Body of pancreas (tissue), 4 donors: ENCODE measurements around the gene PACS2. TPM values are rescaled to one million over a fixed set of nuclear protein-coding genes. Genes with fewer than 3 reads are reported as not detected.

Experiments
- ATAC-seq: fragments of 150-250 bp; one replicate; pipeline ENCODE4 v1.9.1; 2016
- DNase-seq, 4 donors: peaks; one replicate each; pipeline ENCODE4 v3.0.0-alpha.2; 2019
- H3K27ac ChIP-seq, 4 donors: fragments of 200-600 bp; sonication (generic); 1 replicate in 3 of 4; 2 replicates in 1 of 4; pipeline versions ENCODE4 v1.5.1 to v1.6.1; 2016 to 2019; ENCODE audit warnings: mild to moderate bottlenecking in 1 of 4, mixed read lengths in 1 of 4, moderate library complexity in 1 of 4
- H3K27me3 ChIP-seq, 2 donors: fragments of 200-600 bp; sonication (generic); one replicate each; pipeline ENCODE4 v1.6.0; 2016; ENCODE audit warnings: mild to moderate bottlenecking in 1 of 2
- H3K36me3 ChIP-seq, 2 donors: fragments of 200-600 bp; sonication (generic); replicated peaks in 1 of 2; 2 replicates each; pipeline ENCODE4 v1.5.1; 2016; ENCODE audit warnings: low read depth in 2 of 2; ENCODE audit not compliant: insufficient read depth in 1 of 2
- H3K4me1 ChIP-seq: fragments of 200-600 bp; sonication (generic); one replicate; pipeline ENCODE4 v1.6.0; 2016
- H3K4me3 ChIP-seq, 2 donors: fragments of 200-600 bp; sonication (generic); 1 replicate in 1 of 2; 2 replicates in 1 of 2; pipeline ENCODE4 v1.5.1; 2016 to 2019
- H3K9me3 ChIP-seq, 3 donors: fragments of 200-600 bp; sonication (generic); 1 replicate in 2 of 3; 2 replicates in 1 of 3; pipeline ENCODE4 v1.5.1; 2016
- CTCF ChIP-seq, 7 experiments: fragments of 450-650 bp in 4 of 7; fragments of 200-600 bp in 3 of 7; sonication (generic) in 3 of 7; IDR thresholded peaks; one replicate each; pipeline ENCODE4 v1.5.1; 2016 to 2019; ENCODE audit warnings: antibody characterized with exemption in 7 of 7
- POLR2A ChIP-seq, 3 donors: fragments of 450-650 bp; IDR thresholded peaks; one replicate each; pipeline ENCODE4 v1.6.1; 2016; ENCODE audit warnings: antibody characterized with exemption in 3 of 3, mild to moderate bottlenecking in 2 of 3
- WGBS, 2 donors: methylation state at CpG; one replicate each; pipeline ENCODE4 v1.1.5; 2017; 5-methylcytosine and 5-hydroxymethylcytosine counted together
- intact Hi-C: fragments of 100-400 bp; cut with DNase I; formaldehyde crosslinking; loops from one replicate; pipeline ENCODE4 v1.15.1; 2023
- total RNA-seq, 2 donors: library from RNA; depleted of rRNA; stranded (reverse); fragments of >200 nt; gene quantifications; one replicate each; pipeline ENCODE4 v1.1.0, GENCODE V29; 2016

The PACS2 gene
- total RNA-seq, 2 donors from 2014 or later = 56.6 to 102 TPM

- DNase-seq = no peak
- no peak for ATAC-seq
- no peaks in the 10 kb centered on the region for H3K27me3 ChIP-seq
- peaks cover 39% of the 10 kb centered on the region for H3K4me1 ChIP-seq
- H3K4me3 ChIP-seq = no peak overlapping the region
- TF ChIP-seq CTCF (IDR thresholded peaks at IDR 0.05) (no peak), POLR2A (IDR thresholded peaks at IDR 0.05) (no peak)
- H3K9me3 ChIP-seq = no peaks in the 10 kb centered on the region
- WGBS, 2 donors = 92 to 100% methylated on average over 1 to 3 of the region's 3 CpGs
- H3K27ac ChIP-seq = no peak overlapping the region
- intact Hi-C loops = no loop called here
- no peaks in the 10 kb centered on the region for H3K36me3 ChIP-seq
These were observed 103.2 kb downstream of the PACS2 start for GRCh38 chr14:105417690-105418121.

- Histone ChIP-seq H3K4me3 (no peak overlapping the region), H3K27ac (peak overlapping the region in 2 of 4 donors; percentile 63 to 76), H3K9me3 (no peaks in the 10 kb centered on the region), H3K27me3 (no peaks in the 10 kb centered on the region), H3K36me3 (no peaks in the 10 kb centered on the region), H3K4me1 (peaks cover 40% of the 10 kb centered on the region)
- intact Hi-C loops = no loop called here
- DNase-seq (peak in 1 of 4 donors; percentile 29), ATAC-seq (no peak)
- 62 to 72% methylated on average over 14 to 19 of the region's 19 CpGs for WGBS, 2 donors
- TF ChIP-seq POLR2A (IDR thresholded peaks at IDR 0.05) (no peak), CTCF (IDR thresholded peaks at IDR 0.05) (no peak)
These were observed 104.0 kb downstream of the PACS2 start for GRCh38 chr14:105418269-105419194.

GRCh38 chr14:105419195-105420091 is 104.9 kb downstream of the PACS2 start, which contains the start of gene MTA1:
MTA1 (plus strand) TSS chr14:105419827; CDS start chr14:105420036, 209 bp downstream.
- WGBS, 2 donors = 0 to 3% methylated on average over 8 to 69 of the region's 96 CpGs

More at GRCh38 chr14:105419195-105420091, 104.9 kb downstream of the PACS2 start, which contains the start of gene MTA1:
- Histone ChIP-seq H3K9me3 (no peaks in the 10 kb centered on the region), H3K27ac (peak within 1 kb of the TSS; percentile 35 to 76 (median 66)), H3K4me3 (peak within 1 kb of the TSS; percentile 47 to 54), H3K4me1 (peaks cover 38% of the 10 kb centered on the region), H3K36me3 (no peaks in the 10 kb centered on the region), H3K27me3 (no peaks in the 10 kb centered on the region)
- intact Hi-C loops = no loop called here
- TF ChIP-seq CTCF (IDR thresholded peaks at IDR 0.05) (no peak), POLR2A (IDR thresholded peaks at IDR 0.05) (peak in 1 of 3 donors; percentile 14)
- ATAC-seq = peak; percentile 64
- peak in 3 of 4 donors; percentile 50 to 65 (median 56) for DNase-seq
